ENCODE results near the gene DEFB115. TPM values are rescaled to one million over a fixed set of nuclear protein-coding genes. Genes with fewer than 3 reads are reported as not detected.
"Not testable (repeated sequence)": the region's sequence is repeated elsewhere in the genome, so short reads cannot be mapped to it uniquely, and the experiment has no call there.

DEFB115 gene
- total RNA-seq, 1 donor from 2014 or later, result not detected

GRCh38 chr20:31260326-31260932 lies 3.0 kb downstream of the DEFB115 start:
- intact Hi-C loops (cut with DNase I), result no loop called here
- no peaks in the 10 kb centered on the region for H3K4me1 ChIP-seq

GRCh38 chr20:31274441-31274840 lies 17.0 kb downstream of the DEFB115 start:
- H3K27me3 ChIP-seq, result no peaks in the 10 kb centered on the region
- H3K27ac ChIP-seq, result no peak overlapping the region
- no peaks in the 10 kb centered on the region for H3K36me3 ChIP-seq
- H3K4me1 ChIP-seq, result no peaks in the 10 kb centered on the region
- TF ChIP-seq POLR2AphosphoS5 (IDR thresholded peaks at IDR 0.05; ENCODE audit: insufficient read depth in 1 of 2, low read depth in 1 of 2), result no peak
- TF ChIP-seq POLR2A (IDR thresholded peaks at IDR 0.05), result no peak
- no peak for TF ChIP-seq CTCF (IDR thresholded peaks at IDR 0.05)
- no peak for DNase-seq (ENCODE audit: extremely low spot score in 2 of 2)
- no peak overlapping the region for H3K4me3 ChIP-seq
- no peaks in the 10 kb centered on the region for H3K9me3 ChIP-seq
- intact Hi-C loops (cut with DNase I), result no loop called here

More at GRCh38 chr20:31260326-31260932, 3.0 kb downstream of the DEFB115 start:
- no peak for DNase-seq (ENCODE audit: extremely low spot score in 2 of 2)
- no peak for TF ChIP-seq POLR2AphosphoS5 (IDR thresholded peaks at IDR 0.05; ENCODE audit: insufficient read depth in 1 of 2, low read depth in 1 of 2)
- no peak for TF ChIP-seq POLR2A (IDR thresholded peaks at IDR 0.05)
- TF ChIP-seq CTCF (IDR thresholded peaks at IDR 0.05), result no peak
- Histone ChIP-seq H3K9me3 (no peaks in the 10 kb centered on the region), H3K4me3 (no peak overlapping the region), H3K27ac (no peak overlapping the region), H3K36me3 (no peaks in the 10 kb centered on the region), H3K27me3 (no peaks in the 10 kb centered on the region)

- no peak overlapping the region for H3K4me3 ChIP-seq
- TF ChIP-seq POLR2AphosphoS5 (IDR thresholded peaks at IDR 0.05; ENCODE audit: insufficient read depth in 1 of 2, low read depth in 1 of 2), result no peak
- TF ChIP-seq CTCF (IDR thresholded peaks at IDR 0.05), result no peak
- no peak for TF ChIP-seq POLR2A (IDR thresholded peaks at IDR 0.05)
- H3K36me3 ChIP-seq, result no peaks in the 10 kb centered on the region
- H3K4me1 ChIP-seq, result no peaks in the 10 kb centered on the region
- no peaks in the 10 kb centered on the region for H3K27me3 ChIP-seq
- intact Hi-C loops (cut with DNase I), result no loop called here
- DNase-seq (ENCODE audit: extremely low spot score in 2 of 2), result no peak
- no peak overlapping the region for H3K27ac ChIP-seq
- H3K9me3 ChIP-seq, result no peaks in the 10 kb centered on the region
These were observed 20.7 kb downstream of the DEFB115 start for GRCh38 chr20:31278178-31278577.

GRCh38 chr20:31284964-31285363 lies 27.5 kb downstream of the DEFB115 start:
- H3K27ac ChIP-seq; DNase-seq (ENCODE audit: extremely low spot score in 2 of 2); H3K36me3 ChIP-seq; H3K4me3 ChIP-seq; H3K4me1 ChIP-seq; H3K9me3 ChIP-seq; intact Hi-C loops (cut with DNase I); H3K27me3 ChIP-seq: not testable (repeated sequence)

- intact Hi-C loops (cut with DNase I), result no loop called here
- Histone ChIP-seq H3K36me3 (no peaks in the 10 kb centered on the region), H3K9me3 (no peaks in the 10 kb centered on the region), H3K4me1 (no peaks in the 10 kb centered on the region), H3K4me3 (no peak within 1 kb of the TSS), H3K27ac (no peak within 1 kb of the TSS), H3K27me3 (no peaks in the 10 kb centered on the region)
- DNase-seq (ENCODE audit: extremely low spot score in 2 of 2), result no peak
- TF ChIP-seq CTCF (IDR thresholded peaks at IDR 0.05) (no peak), POLR2A (IDR thresholded peaks at IDR 0.05) (no peak), POLR2AphosphoS5 (IDR thresholded peaks at IDR 0.05; ENCODE audit: insufficient read depth in 1 of 2, low read depth in 1 of 2) (no peak)
These were observed 51.2 kb downstream of the DEFB115 start, which contains the start of gene DEFB116 for GRCh38 chr20:31308535-31309162. Gene DEFB116, minus strand, starts transcription at chr20:31308585. Its CDS starts 0 bp downstream, at chr20:31308585.

Other genes with a start within 250 kb of the DEFB115 start
- not detected for gene DEFB116, start 50.9 kb downstream of the DEFB115 start, total RNA-seq
- not detected for gene DEFB118, start 110.9 kb downstream of the DEFB115 start, total RNA-seq
- gene DEFB119, start 132.9 kb downstream of the DEFB115 start, total RNA-seq, result not detected
- gene DEFB121, start 148.6 kb downstream of the DEFB115 start, total RNA-seq, result not detected
- gene DEFB123, start 183.0 kb downstream of the DEFB115 start, total RNA-seq, result not detected
- not detected for gene DEFB124, start 217.5 kb downstream of the DEFB115 start, total RNA-seq
- 4.4 TPM for gene REM1, start 217.6 kb downstream of the DEFB115 start, total RNA-seq